Mesodermal cell (in vitro differentiated cells): Measurements from ENCODE around the gene SLC4A4.

Experiments used
- H3K27ac ChIP-seq: 2 replicates; pipeline ENCODE4 v1.7.0; 2013; ENCODE audit warnings: mild to moderate bottlenecking, low read depth, low read length, moderate library complexity; ENCODE audit not compliant: severe bottlenecking
- H3K36me3 ChIP-seq: 2 replicates; pipeline ENCODE4 v1.7.1; 2013; ENCODE audit warnings: mild to moderate bottlenecking, low read length, moderate library complexity; ENCODE audit not compliant: control insufficient read depth, insufficient read depth
- H3K4me1 ChIP-seq: one replicate; pipeline ENCODE4 v1.7.1; 2013; ENCODE audit warnings: mild to moderate bottlenecking, low read length; ENCODE audit not compliant: insufficient read depth, control insufficient read depth, poor library complexity, severe bottlenecking
- H3K4me3 ChIP-seq: 2 replicates; pipeline ENCODE4 v1.7.0; 2013; ENCODE audit warnings: low read length, control low read depth, mild to moderate bottlenecking; ENCODE audit not compliant: insufficient read depth, poor library complexity, severe bottlenecking; ENCODE audit errors: extremely low read depth
- H3K9me3 ChIP-seq: 2 replicates; pipeline ENCODE4 v1.7.1; 2013; ENCODE audit warnings: mild to moderate bottlenecking, low read length, moderate library complexity; ENCODE audit not compliant: control insufficient read depth
- WGBS, 2 experiments: methylation state at CpG; one replicate each; pipeline ENCODE4 v1.1.5; 2013; ENCODE audit warnings: missing lambda C conversion rate in 2 of 2; ENCODE audit not compliant: insufficient coverage in 2 of 2; 5-methylcytosine and 5-hydroxymethylcytosine counted together

The SLC4A4 gene

GRCh38 chr4:71382125-71382899 lies 43.5 kb downstream of the SLC4A4 start:
- no peak overlapping the region for H3K27ac ChIP-seq
- H3K4me1 ChIP-seq: no peaks in the 10 kb centered on the region
- H3K4me3 ChIP-seq: no peak overlapping the region
- WGBS, 2 experiments: 80 to 93% methylated on average over 1 to 2 of the region's 3 CpGs
- no peaks in the 10 kb centered on the region for H3K36me3 ChIP-seq
- no peaks in the 10 kb centered on the region for H3K9me3 ChIP-seq

GRCh38 chr4:71382900-71383560 lies 44.2 kb downstream of the SLC4A4 start:
- Histone ChIP-seq H3K4me1 (no peaks in the 10 kb centered on the region), H3K27ac (no peak overlapping the region), H3K9me3 (no peaks in the 10 kb centered on the region), H3K36me3 (no peaks in the 10 kb centered on the region), H3K4me3 (no peak overlapping the region)
- no CpG with 5 or more reads among the region's 3 CpGs for WGBS, 2 experiments

DNA sequence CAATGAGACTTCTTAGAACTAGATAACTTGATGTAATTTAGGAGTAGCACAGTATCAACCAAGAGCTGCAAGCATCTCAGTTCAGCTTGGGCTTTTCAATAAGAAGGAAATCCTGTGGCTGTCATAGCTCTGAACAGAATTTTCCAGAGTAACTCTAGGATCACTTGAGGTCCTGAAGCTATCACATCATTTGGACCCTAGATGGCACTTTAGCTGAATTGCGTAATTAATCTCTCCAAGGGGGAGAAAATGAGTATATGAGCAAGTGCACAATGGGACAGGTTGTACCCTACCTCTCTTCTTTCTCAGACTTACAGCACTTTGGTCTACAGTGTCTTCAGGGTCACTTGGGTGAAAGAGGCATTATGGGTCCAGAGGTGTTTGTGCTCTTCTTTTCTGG lies 45.2 kb downstream of the SLC4A4 start:
- Histone ChIP-seq H3K4me3 (no peak overlapping the region), H3K27ac (no peak overlapping the region), H3K9me3 (no peaks in the 10 kb centered on the region), H3K4me1 (peaks cover under 1% of the 10 kb centered on the region), H3K36me3 (no peaks in the 10 kb centered on the region)
- no CpG with 5 or more reads among the region's 1 CpG for WGBS, 2 experiments

DNA sequence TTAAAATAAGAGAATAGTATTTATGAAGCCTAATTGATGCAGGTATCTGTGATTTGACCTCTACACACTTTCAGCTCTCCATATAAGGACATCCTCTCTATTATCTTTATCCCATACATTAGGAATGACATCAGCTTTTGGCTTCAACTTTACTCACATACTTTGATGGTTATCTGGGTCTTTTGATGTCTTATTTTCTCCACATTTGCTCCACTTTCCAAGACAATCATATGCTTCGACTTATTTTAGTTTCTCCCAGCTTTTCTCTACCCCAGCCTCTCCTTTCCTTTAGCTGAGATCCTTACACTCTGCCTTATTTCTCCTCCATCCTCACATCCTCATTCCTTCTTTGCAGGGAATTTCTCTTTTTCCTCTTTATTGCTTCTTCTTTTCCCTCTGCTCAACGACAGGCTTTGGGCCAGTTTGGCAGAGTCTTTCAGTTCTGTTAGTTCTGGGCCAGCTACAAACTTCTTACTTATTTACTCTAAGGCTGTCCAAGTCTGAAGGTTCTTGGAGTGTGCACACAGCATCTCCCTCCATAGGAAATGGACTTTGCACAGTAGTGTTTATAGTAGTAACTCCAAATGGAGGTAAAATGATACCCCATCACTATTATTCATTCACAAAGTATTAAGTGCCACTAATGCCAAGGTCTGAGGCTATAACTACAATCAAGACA lies 50.5 kb downstream of the SLC4A4 start:
- peak overlapping the region; percentile 73 for H3K27ac ChIP-seq
- no peaks in the 10 kb centered on the region for H3K36me3 ChIP-seq
- peaks cover 7% of the 10 kb centered on the region for H3K4me1 ChIP-seq
- WGBS, 2 experiments: 78 to 83% methylated on average over 1 to 2 of the region's 2 CpGs
- H3K9me3 ChIP-seq: no peaks in the 10 kb centered on the region
- H3K4me3 ChIP-seq: no peak overlapping the region

- Histone ChIP-seq H3K4me3 (no peak overlapping the region), H3K9me3 (no peaks in the 10 kb centered on the region), H3K27ac (no peak overlapping the region), H3K4me1 (peaks cover 13% of the 10 kb centered on the region), H3K36me3 (no peaks in the 10 kb centered on the region)
- 89 to 100% methylated on average over 1 of the region's 3 CpGs for WGBS, 2 experiments
Measured at GRCh38 chr4:71392109-71392508, 53.3 kb downstream of the SLC4A4 start.

- no peaks in the 10 kb centered on the region for H3K9me3 ChIP-seq
- 75 to 93% methylated on average over 1 of the region's 1 CpG for WGBS, 2 experiments
- H3K4me1 ChIP-seq: peaks cover 6% of the 10 kb centered on the region
- no peaks in the 10 kb centered on the region for H3K36me3 ChIP-seq
- no peak overlapping the region for H3K27ac ChIP-seq
- H3K4me3 ChIP-seq: no peak overlapping the region
Measured at GRCh38 chr4:71396382-71396781, 57.6 kb downstream of the SLC4A4 start.

DNA sequence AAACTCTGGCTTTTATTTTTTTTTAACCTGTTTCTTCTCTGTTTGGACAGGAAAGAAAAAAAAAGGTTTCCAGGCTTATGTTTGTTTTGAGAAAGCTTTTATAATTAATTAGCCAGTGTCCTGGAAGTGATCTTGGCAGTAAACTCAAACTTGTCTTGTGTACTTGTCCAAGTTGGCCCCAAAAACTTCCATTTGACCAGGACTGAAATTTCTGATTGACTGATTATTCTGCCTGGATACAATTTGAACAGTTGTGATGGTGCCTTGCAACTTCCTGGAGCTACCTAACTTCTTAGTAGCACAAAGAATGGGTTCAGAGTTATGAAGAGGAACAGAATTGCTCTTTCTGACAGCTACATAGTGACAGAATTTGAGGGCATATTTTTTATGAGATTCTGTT lies 62.0 kb downstream of the SLC4A4 start:
- H3K36me3 ChIP-seq: no peaks in the 10 kb centered on the region
- no peaks in the 10 kb centered on the region for H3K9me3 ChIP-seq
- no peak overlapping the region for H3K27ac ChIP-seq
- H3K4me3 ChIP-seq: no peak overlapping the region
- peaks cover 9% of the 10 kb centered on the region for H3K4me1 ChIP-seq

DNA sequence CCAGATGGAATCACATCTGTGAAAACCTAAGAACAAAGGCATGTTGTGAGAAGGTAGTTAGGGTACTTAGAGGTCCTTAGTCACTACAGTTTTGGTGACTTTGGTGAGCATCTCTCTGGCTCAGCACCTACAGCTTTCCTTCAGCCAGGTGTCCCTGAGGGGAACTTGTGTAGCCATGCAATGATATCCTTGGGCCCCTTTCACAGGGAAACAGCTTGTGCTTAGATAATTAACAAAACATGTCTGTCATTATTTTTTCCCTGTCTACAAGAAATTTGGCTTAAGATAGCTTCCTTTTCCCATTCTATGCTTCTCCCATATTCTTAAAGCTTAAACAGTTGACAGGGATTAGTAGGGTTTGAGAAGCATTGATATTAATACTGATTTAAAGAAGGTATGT lies 63.8 kb downstream of the SLC4A4 start:
- Histone ChIP-seq H3K9me3 (no peaks in the 10 kb centered on the region), H3K36me3 (no peaks in the 10 kb centered on the region), H3K4me3 (no peak overlapping the region), H3K4me1 (peaks cover 13% of the 10 kb centered on the region), H3K27ac (no peak overlapping the region)

GRCh38 chr4:71404049-71404448 lies 65.2 kb downstream of the SLC4A4 start:
- 83% methylated on average over 1 of the region's 1 CpG; no CpG with 5 or more reads in 1 of the 2 experiments for WGBS, 2 experiments
- Histone ChIP-seq H3K4me1 (peaks cover 13% of the 10 kb centered on the region), H3K9me3 (peaks cover 9% of the 10 kb centered on the region), H3K36me3 (no peaks in the 10 kb centered on the region), H3K4me3 (no peak overlapping the region), H3K27ac (no peak overlapping the region)

- WGBS, 2 experiments: 67 to 83% methylated on average over 2 of the region's 2 CpGs
- H3K9me3 ChIP-seq: peaks cover 14% of the 10 kb centered on the region
- peaks cover 13% of the 10 kb centered on the region for H3K4me1 ChIP-seq
- H3K4me3 ChIP-seq: no peak overlapping the region
- H3K36me3 ChIP-seq: no peaks in the 10 kb centered on the region
- peak overlapping the region; percentile 54 for H3K27ac ChIP-seq
Measured at GRCh38 chr4:71405791-71406190, 67.0 kb downstream of the SLC4A4 start.
